Stimulated activated CD4-positive, alpha-beta T cell treated with anti-CD3 and anti-CD28 coated beads, Interleukin-4, amount 100 ng/mL, for 1 hour (primary cell): ENCODE measurements around the gene TECTA.

ENCODE experiments used
- DNase-seq: peaks from one replicate; pipeline ENCODE4 v3.0.0-alpha.2; 2020

Gene TECTA

DNA sequence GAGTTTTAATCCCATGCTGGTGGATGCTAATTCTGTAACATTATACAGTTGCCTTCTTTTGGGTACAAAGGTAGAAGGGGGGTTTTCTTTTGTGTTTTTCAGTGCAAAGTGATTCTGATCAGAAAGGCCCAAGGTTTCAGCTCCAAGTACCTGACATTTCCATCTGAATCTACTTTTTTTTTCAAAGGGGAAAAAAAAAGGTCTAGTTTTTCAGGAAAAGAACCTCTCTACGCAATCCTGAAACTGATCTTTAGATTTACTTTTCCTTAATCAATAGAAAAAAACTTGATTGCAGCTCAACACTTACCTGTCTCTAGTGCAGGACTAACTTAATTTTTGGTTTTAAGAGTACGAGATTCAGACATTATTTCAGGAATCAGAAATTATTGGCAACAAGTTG lies at the start of gene TECTA:
TECTA (plus strand) TSS at position 301 of the 400 bp plus-strand sequence. CDS start 1,423 bp downstream, outside the sequence.
- no peak for DNase-seq

DNA sequence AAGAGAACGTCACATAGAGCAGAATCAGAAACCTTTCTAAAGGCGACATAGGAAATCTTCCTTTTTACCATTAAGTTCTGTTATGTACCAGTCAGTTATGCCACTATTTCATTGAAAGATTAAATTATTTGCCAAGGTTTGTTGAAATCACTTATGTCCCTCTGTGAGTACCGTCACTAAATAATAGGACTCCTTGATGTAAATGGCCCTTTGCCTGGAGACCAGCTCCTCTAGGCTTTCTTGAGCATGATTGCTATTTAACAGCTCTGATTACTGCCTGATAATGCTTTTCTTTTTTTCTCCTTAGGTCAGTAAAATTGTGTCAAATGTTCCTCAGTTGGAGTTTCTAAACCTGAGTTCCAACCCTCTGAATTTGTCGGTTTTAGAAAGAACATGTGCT lies 47.8 kb upstream of the TECTA start:
- no peak for DNase-seq

GRCh38 chr11:121054266-121054665 lies 46.8 kb upstream of the TECTA start:
- DNase-seq = no peak

DNA sequence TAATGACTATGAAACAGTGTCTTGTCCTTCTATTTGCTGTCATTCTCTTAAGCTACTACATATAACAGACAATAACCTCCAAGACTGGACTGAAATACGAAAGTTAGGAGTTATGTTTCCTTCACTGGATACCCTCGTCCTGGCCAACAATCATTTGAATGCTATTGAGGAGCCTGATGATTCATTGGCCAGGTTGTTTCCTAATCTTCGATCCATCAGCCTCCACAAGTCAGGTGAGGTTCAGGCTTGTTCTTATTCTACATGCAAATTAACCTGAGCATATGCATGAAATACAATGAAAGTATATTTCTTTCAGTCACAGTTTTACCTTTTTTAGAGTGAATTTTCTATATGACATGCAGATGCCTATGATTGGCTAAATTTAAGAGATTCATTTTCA lies 46.0 kb upstream of the TECTA start:
- no peak for DNase-seq

DNA sequence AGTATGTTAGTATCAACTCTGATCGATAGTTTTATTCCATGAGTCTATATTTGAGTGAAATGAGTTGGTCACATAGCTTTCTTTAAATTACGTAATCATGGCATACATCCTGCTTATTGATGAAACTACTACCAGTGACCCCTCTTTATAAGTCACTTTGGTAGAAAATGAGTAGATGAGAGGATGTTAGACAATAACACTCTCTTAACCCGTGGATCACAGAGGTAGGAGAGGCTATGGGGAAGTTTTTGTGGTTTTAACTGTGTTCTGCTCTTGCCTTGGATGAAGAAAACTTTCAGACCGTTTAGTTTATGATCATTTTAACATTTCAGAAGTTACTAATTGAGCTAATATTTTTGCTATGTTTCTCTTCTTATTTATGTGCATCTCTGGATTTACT lies 43.1 kb upstream of the TECTA start:
- no peak for DNase-seq

DNA sequence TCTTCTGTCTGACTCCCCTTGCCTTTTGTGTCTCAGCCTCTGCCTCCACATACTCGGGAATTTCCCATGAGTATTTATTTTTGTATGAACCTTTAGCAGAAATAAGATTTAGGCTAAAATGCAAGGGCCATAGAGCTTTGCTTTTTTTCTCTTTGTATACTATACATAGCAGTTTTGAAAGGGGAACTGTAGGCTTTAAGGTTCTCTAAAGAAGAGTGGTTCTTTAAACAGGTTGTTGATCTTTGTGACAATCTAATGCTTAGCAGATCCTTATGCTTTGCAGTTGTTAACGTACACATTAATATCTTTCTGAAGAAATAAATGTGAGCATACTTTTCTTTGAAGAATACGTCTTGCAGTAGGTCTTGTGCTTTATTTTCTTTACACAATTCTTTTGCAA lies 42.1 kb upstream of the TECTA start:
- DNase-seq = no peak

DNA sequence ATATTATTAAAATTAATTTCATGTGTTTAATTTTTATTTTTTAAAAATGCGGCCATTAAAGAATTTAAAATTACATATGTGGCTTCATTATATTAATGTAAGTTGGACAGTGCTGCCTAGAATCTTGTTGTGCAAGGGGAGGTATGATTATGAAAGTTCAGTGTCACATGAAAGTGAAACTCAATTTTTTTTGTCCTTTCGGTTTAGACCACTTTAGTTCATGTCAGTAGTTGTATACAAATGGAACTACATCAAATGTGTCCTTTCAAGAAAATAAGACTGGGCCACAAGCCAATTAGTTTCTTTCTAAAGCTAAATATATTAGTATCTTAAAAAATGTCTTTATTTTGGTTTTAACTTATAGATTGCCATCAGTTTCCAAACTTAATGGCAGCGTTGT lies 41.4 kb upstream of the TECTA start:
- no peak for DNase-seq

DNA sequence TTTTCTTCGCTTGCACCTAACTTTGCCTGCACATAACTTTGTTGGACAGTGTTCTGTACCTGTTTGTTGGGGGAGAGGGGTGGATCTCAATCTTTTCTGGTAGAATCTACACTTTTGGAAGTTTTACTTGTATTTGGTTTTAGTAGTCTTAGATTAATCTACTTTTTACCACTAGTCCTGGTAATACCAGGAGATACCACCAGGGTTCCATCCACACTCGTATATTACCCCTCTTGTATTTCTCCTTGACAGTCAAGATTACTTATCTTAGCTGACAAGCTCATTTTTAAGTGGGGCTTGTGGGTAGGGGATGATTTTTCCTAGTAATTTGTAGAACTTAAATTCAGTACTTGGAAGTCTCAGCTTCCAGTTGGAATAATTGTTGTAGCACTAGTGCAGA lies 37.3 kb upstream of the TECTA start:
- no peak for DNase-seq

- DNase-seq = no peak
Observed at GRCh38 chr11:121066623-121067022, 34.4 kb upstream of the TECTA start.

GRCh38 chr11:121067026-121067425 lies 34.0 kb upstream of the TECTA start:
- DNase-seq = no peak

DNA sequence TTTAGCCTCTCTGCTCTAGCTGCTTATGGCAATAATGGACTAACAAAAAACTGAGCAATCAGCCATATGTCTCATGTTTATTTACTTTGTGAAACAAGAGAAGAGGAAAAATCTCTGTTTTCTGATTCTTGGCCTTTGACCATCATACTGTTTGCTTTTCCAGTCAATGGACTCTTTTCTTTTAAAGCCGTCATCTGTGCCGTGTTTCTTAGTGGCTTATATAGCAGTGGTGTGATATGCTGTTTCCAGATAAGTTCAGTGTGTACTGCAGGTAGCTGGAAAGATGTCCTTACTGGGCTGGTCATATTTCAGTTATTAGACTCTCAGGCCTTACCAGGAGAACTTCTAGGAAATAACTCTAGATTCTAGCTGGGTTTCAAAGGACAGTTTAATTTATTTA lies 33.6 kb upstream of the TECTA start:
- no peak for DNase-seq

DNA sequence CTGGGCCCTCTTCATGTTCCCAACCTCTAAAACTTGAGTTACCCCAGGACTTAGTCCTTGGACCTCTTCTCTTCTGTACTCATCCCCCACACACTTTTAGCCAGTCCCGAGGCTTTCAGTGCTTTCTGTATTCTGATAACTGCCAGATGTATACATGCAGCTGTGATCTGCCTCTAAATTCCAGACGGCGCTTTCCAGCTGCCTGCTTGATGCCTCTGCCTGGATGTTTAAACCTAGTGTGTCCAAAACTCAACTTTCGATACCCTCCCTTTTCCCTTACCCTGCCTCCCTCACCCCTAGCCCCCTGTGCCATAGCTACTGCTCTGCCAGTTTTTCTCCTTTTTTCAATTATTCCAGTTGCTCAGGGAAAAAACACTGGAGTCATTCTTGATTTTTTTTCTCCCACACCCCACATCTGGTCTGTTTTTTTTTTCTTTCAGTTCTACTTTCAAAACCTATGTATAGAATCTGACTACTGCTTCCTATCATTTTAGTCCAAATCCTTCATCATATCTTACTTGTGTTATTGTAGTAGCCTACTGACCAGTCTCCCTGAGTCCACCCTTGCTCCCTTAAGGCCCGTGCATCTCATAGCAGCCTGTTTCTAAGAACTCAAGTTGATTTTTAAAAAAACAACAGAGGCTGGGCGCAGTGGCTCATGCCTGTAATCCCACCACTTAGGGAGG lies 32.9 kb upstream of the TECTA start:
- no peak for DNase-seq

DNA sequence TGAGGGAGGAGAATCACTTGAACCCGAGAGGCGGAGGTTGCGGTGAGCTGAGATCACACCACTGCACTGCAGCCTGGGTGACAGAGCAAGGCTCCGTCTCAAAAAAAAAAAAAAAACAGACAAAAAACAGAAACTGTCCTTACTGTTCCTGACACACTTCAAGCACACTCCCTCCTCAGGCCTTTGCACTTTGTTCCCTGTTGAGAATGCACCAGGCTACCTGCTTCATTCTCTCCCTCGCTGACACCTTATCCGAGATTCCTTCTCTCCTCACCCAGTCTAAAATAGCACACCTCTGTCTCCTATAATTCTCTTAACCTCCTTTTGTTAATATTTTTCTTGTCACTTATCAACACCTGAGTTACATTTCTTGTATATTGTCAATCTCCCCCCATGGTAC lies 32.3 kb upstream of the TECTA start:
- DNase-seq = no peak

DNA sequence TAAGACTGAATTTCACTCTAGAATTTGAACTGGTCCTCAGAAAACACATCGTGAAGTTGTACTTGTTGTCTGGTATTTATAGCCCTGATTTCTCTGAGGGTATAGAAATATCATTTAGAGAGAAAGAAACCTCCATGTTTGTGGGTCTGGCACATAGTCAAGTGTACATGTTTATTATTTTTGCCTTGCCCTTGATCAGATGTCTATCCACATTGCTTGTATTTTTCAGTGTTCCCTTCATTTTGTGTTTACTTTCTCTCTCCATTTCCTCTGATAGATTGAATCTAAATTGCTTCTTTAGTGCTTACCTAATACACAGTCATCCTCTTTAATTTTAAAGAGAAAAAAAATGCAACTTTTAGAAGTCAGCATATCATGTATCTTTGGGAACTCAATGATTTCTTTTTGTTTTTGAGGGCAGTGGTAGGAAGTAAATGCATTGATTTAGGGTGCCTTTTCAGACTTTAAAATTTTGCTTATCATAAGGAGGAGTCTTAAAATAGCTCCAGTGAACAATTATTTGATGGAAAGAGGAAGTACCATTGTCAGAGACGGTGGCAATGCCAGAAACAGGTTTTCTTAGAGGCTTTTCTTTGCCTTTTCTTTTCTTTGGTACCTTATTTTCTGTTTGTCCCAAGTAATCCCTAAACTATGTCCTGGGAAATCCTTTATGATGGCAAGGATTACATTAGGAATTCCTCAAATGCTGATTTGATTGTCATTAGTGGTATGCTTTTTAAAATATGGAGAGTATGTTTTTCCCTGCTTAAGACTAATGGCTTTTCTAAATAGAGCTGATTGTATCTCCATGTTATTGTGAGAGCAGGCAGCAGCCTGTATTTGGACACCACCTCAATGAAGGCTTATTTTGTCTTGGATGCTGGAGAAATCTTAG lies 29.8 kb upstream of the TECTA start:
- no peak for DNase-seq

DNA sequence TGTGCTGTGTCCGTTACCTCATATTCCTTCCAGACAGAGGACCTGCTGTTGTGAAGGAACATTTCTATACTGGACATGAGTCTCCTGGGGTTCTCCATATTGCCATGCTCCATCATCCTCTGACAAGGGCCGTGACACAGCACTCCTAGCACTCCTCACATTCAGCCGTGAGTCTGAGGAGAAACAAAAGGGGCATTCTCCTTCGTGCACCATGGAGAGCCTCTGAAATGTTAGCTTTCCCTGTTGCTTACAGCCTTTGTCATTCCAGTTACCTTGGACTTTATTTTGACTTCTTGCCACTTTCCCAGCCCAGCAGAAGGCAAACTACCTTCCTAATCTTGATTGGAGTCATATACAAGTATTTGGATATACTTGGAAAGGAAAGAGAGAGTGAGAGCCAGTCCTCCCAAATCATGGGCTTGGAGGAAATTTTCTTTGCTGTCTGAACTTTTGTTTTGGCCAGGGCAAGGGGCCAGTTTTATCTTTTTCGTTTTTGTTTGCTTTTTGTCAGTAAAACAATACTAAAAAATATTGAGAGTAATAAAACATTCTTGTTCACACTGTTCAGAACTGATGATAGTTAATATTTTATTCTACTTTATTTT lies 29.1 kb upstream of the TECTA start:
- no peak for DNase-seq

GRCh38 chr11:121081321-121081720 lies 19.7 kb upstream of the TECTA start:
- DNase-seq = no peak

- DNase-seq = no peak
Observed at GRCh38 chr11:121082219-121082618, 18.8 kb upstream of the TECTA start.

DNA sequence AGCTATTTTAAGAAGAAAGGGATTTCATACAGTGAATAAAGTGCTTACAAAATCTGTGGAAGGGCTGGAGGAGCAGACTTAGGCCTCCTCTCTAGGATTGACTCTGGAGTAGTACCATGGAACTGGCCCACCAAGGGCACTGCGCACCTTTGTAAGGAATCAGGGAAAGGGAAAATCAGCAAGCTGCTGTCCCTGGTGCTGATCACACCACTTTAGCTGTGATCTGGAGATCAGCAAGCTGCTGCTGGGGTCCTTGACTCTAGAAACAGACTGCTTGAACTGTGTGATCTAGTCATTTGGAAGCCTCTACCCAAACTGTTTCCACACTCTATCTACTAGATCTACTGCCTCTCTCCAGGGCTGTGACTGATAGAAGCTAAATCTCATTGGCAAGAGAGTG lies 18.4 kb upstream of the TECTA start:
- DNase-seq = no peak

DNA sequence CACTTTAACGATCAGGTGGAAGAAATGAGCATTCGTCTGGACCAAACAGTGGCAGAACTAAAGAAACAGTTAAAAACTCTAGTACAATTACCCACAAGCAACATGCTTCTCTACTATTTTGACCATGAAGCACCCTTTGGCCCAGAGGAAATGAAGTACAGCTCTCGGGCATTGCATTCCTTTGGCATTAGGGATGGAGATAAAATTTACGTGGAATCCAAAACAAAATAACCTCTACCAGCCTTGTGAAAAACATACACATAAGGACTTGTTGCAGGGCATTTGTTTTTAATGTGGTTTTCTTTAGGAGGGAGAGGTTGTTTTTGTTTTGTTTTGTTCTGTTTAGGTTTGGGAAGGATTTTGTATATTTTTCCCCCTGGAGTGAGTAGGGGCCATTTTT lies 14.2 kb upstream of the TECTA start:
- no peak for DNase-seq

GRCh38 chr11:121089566-121089965 lies 11.5 kb upstream of the TECTA start:
- no peak for DNase-seq

DNA sequence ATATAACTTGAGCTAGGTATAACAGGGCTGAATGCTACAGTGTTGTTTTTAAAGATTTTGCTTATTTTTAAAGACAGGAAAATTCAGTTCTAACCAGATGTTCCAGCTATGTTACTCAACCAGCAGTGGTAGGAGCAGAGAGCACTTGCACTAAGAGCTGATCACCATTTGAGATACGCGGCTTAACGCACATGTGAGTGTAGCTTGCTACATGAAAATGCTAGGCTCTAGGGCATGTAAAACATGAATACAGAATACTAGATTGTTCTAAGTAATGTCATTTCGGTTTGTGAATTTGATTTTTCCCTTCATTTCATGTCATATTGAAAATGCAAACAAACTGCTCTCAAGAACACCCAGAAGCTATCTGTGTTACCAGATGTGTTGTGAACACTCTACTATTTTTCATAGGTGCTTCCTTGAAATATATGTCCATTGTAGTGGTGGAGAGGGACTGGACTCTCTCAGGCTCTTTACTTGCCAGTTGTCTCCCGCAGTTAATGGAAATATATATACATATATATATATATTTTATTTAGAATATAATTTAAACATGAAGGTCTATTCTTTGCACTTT lies 10.8 kb upstream of the TECTA start:
- no peak for DNase-seq

DNA sequence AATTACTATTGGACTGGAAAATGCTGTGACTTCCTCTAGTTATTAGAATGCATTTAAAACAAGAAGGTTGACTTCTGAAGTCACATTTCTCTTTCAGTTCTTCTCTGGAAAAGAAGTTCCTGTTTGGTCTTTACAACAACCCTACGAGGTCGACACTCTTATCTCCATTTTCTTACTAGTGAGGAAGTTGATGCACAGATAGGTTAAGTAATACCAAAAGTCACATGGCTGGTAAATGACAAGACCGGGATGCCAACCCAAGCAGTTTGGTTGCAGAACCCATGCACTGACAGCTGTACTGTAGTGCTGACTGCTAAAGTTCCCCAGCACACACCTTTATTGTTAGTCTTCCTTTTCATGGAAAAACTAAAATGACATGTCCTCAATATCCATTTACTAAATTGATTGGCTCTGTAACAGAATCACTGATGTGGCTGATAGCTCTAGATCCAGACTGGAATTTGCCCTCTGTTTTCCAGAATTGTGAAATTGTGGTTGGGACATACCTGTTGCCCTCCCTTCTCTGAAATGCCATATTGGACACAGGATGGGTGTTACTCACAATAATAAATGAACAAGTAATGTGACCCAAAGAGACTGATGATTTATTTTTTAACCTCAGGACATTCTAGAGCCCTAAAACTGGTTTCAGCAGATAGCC lies 9.4 kb upstream of the TECTA start:
- no peak for DNase-seq

- DNase-seq = no peak
Observed at GRCh38 chr11:121095561-121095960, 5.5 kb upstream of the TECTA start.
